NCI-H774 (cell line): ENCODE measurements around the gene SAA4.
A peak's percentile ranks its signal among the peaks of the same experiment; 100 is the strongest.
"Not testable (repeated sequence)": the region's sequence is repeated elsewhere in the genome, so short reads cannot be mapped to it uniquely, and the experiment has no call there.

Experiments used
- DNase-seq: peaks from one replicate; lab custom pipeline; 2025; lab: John Stamatoyannopoulos, UW

SAA4 gene

DNA sequence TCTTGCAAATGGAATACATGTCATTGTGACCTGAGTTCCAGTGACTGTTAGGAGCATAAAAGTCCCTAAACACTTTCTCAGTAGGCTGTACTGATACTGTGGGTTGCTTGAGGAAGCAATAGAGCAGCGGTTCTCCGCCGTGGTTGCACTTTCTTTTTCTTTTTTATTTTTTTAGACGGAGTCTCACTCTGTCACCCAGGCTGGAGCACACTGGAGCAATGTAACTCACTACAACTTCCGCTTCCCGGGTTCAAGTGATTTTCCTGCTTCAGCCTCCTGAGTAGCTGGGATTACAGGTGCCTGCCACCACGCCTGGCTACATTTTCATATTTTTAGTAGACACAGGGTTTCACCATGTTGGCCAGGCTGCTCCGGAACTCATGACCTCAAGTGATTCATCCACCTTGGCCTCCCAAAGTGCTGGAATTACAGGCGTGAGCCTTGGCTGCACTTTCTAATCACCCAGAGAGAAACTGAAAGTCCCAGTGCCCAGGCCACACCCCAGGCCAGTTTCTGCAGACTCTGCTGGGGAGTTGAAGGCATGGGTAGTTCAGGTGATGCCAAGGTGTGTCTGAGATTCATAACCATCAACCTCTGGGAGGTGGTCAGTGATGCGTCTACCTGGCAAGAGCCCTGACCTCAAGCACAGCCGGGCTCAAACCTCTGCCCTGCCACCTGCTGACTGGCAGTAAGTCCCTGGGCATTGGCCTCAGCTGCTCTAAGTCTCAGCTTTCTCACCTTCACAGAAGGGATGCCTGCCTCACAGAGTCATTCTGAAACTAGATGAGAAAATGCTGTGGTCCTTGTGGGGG is 10.0 kb upstream of the SAA4 start:
- DNase-seq = not testable (repeated sequence)

DNA sequence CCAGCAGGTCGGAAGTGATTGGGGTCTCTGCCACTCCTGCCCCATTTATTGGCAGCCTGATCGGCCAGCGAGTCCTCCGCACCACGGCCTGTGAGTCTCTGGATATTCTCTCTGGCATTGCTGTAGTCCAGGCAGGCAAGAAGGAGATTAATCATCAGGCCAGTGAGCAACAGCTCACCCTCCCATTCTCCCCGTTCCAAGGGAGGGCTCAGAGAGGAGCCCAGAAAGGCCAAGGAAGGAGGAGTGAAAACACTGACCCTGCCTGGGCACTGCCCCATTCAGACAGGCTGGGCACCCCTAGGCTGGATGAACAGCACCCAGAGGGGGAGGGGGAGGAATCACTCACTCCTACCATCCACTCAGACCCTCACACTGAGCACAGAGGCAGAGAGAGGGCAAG is 8.8 kb upstream of the SAA4 start:
- no peak for DNase-seq

DNA sequence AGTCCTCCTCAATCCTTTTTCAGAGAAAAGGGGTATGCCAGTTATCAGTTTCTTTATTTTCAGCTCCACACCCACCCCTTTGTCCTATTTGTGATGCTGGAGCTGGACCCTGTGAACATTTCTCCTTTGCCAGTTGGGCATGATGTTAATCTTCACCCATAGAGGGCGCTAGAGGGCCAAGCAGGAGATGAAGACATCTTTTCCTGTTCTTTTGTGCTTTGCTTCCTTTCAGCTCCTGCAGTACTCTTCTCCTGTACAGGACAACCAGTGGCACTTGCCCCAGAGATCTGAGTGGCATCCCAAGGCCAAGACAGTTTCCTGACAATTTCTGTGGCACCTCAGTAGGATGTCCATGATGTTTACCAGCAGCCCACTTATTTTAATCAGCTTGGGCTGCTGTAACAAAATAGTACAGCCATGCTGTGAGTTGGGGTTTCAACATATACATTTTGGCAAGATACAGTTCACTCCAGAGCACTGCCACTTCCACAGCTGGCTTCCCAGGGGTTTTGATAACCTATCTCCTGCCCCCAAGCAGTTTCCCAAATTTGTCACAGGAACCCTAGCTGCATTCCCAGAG is 7.3 kb upstream of the SAA4 start:
- peak; percentile 6 for DNase-seq

DNA sequence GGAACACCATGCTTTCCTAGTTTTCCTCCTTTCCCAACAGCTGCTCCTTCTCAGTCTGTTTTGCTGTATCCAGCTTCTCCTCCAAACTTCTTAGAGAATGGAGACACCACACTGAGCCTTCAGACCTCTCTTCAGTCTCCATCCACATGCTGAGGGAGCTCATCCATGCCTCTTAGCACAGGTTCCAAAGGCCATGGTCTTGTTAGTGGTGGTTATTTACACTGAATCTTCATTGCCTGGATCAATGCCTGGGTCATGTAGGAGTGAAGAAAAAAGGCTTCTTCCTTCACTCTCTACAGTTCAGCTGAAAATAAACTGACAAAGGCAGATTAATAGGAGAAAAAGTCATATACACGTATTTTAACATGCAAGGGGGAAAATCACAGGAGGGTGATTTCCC is 3.1 kb upstream of the SAA4 start:
- no peak for DNase-seq

DNA sequence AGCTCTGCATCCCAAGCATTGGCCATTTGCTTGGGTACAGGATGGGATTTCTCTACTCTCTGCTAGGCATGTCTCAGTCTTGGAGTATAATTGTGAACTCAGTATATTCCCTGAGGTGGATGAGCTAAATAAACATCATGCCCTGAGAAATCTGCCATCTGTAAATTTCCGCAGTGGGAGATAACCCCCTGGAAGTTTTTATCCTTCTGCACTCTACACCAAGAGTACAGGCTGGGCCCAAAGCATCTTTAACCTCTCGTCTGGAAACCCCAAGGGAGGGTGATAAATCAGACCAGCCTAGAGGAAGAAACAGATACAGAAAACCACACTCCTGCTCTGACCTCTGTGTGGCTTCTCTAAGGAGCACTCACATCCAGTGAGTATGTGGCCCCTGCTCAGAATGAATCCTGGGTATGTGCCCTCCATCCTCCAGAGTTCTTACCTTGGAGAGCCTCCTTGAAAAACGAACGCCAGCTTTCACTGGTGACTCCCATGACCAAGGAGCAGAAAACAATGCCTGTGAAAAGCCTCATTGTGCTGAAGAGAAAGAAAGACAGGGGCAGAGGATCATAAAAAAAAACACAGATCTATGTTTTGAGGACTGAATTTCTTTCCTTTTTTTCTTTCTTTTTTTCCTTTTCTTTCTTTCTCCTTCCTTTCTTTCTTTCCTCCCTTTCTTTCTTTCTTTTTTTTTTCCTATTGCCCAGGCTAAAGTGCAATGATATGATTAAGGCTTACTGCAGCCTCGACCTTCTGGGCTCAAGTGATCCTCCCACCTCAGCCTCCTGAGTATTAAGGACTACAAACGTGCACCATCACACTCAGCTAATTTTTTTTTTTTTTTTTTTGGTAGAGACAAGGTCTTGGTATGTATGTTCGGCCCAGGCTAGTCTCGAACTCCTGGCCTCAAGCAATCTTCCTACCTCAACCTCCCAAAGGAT is 938 bp downstream of the SAA4 start:
- DNase-seq = no peak

DNA sequence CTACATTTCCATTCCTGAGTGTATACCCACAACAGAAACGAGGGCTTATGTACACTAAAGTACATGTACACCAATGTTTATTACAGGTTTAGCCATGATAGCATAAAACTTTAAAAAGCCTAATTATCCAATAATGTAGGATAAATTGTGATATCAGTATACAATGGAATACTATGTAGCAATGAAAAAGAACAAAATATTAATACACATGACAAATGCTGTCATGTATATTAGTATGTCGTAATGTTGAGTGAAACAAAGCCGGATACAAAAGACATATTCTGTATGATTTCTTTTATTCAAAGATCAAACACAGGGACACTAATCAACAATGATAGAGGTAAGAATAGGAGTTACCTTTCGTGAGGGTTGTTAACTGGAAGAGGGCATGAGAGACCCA is 2.7 kb downstream of the SAA4 start:
- DNase-seq = no peak

DNA sequence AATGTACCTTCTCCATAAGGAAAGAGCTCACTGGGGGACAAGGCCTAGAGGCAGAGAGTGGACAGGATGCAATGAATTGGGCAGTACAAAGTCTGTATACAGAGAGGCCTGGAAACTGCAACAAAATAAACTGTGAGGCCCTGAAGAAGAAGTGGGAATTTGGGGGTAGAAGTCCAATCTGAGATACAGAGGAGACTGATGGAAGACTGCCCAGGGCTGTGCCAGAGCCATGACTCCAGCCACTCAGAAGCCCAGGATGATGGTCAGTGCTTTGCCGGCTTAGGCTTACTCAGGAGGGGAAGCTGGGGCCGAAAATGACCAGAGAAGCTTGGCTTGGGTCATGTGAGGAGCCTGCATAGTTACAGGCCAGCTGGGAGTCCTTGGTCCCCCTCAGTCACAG is 5.7 kb downstream of the SAA4 start:
- no peak for DNase-seq

DNA sequence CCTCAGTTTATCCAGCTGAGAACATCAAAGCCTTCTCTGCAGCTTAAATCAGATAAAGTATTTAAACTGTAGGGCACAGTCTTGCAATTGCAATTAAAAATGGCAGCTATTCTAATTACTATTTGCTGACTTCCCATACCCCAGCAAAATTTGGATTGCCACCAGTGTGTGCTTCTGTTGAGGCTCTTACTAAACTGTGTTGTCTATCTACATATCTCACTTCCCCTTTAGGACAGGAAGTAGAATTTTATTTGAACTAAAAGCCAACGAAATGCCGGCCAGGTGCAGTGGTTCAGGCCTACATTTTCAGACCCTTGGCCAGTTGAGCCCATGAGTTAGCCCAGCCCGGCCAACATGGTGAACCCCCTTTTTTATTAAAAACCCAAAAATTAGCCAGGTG is 7.1 kb downstream of the SAA4 start:
- no peak for DNase-seq

DNA sequence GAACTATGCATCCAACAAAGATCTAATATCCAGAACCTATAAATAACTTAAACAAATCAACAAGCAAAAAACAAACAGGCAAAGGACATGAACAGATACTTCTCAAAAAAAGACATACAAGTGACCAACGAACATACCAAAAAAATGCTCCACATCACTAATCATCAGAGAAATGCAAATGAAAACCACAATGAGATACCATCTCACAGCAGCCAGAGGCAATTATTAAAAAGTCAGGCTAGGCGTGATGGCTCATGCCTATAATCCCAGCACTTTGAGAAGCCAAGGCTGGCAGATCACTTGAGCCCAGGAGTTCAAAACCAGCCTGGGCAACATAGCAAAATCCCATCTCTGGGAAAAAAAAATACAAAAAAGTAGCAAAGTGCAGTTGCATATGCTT is 10.7 kb downstream of the SAA4 start:
- DNase-seq = no peak

DNA sequence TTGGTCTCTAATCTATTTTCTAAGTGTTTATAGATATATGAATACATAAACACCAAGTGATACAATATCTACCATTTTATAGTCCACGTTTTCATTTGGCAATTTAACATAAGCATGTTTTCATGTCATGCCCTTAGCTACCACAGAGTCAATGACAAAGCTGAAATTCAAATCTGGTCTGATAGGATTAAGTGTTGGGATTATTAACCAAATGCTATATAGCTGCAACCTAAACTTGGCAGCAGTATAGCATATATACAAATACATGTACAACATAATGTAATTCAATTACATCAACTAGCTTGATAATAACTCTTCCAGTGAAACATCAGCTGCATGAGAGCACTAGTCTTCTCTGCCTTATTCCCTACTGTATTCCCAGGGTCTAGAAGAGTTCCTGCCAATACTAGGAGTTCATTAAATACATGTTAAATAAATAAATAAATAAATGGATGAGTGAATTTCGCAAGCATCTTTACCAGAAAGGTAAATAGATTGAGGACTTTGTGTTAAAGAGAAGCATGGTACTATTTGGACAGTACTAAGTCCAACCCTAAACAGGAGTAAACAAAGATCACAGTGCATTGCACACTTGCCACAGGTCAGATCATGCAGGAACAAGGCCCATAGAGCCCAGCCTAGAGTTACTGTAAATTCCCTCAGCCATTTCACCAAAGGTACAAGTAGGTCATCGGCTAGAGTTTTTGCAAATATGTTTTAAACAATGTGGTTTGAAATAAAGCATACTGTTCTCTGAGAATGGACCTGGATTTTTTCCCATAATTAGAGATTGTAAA is 12.8 kb downstream of the SAA4 start:
- DNase-seq = no peak

DNA sequence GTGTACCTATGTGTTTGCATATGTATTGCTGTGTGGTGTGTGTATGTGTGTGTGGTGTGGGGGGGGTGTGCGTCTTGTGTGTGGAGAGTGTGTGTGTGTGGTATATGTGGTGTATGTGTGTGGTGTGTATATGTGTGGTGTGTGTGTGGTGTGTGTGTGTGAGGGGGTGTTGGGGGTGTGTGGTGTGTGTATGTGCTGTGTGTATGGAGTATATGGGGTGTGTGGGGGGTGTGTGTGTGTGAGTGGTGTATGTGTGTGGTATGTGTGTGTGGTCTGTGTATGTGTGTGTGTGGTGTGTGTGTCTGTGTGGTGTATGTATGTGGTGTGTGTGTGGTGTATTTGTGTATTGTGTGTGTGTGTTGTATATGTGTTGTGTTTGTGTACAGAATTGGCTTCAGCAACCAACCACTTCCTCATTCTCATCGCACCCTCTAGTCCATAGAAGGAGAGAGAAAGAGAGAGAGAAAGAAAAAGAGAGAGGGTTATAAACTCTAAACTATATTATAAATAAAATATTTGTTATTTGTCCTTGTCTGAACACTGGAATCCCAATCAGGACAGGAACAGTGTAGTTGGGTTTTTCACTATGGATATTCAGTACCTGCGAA is 13.7 kb downstream of the SAA4 start:
- DNase-seq = no peak

DNA sequence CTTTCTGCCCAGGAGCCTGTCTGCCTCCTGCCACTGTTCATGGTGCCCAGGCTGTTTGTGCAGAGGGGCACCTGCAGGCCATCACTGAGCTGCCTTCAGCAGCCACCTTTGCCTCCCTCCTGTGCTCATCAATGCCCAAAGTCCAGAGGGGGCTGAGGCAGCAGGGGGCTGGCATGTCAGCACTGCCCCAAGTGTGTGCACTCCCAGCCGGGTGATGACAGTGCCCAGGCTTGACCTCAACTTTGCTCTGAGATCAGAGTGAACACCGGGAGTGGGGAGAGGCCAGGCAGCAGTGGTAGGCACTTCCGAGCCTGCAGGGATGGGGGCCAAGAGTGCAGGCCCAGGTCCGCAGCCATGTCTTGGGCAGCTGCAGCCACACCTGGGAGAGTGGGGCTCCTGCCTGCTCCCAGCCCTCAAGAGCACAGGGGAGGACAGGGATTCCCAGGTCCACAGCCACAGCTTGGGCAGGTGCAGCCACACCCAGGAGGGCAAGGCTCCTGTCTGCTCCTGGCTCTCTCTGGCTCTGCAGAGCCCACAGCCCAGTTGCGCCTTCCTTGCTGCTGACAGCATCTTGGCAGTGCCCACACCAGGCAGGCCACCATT is 15.2 kb downstream of the SAA4 start:
- no peak for DNase-seq

DNA sequence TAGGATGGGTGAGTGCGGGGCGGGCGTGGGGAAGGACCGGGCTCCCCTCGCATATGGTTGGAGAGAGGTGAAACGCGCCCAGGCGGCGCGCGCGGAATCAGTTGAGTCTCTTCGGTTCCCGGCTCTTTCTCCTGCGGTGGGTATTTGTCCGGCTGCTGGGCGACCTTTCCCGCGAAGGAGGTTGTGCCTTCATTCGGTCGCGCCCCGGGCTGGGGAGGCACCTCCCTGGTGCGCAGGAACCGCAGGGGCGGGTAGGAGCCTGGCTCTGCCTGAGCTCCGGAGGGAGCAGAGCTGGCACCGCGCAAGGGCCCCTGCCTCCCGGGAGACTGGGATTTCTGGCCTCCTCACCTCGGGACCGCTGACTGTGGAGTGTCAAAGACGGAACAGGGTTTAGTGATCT is 27.5 kb downstream of the SAA4 start:
- no peak for DNase-seq

DNA sequence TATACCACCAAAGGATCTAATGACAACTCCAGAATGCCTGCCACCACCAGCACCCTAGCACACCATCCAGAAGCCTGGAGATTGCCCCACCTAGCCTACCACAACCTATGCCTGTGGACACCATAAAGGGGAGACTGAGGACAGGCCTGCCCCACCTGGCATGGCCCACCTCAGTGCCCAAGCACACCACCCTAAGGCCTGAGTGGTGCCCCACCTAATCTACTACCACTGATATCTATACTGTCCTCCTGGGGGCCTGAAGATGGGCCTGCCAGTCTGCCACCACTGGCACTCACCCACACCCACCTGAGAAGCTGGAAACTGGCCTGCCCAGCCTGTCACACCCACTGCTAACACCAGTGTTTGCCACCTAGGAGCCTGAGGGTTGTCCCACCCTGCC is 31.8 kb downstream of the SAA4 start:
- DNase-seq = no peak

DNA sequence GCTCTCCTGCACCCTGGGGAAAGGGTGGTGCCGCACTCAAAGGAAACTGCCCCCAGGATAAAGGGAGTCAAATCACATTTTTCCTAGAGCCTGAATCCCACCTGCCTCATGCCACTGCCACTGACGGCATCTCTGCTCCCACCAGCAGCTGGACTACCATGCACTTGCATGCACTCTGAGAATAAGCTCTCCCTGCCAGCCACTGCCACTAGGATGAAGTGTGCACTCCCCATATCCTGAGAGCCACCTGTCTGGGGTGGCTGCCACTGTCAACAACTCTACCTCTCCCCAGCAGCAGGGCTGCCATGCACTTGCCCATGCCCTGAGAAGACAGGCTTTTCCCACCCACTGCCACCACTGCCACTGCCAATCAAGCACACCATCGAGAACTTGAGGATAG is 32.4 kb downstream of the SAA4 start:
- no peak for DNase-seq

DNA sequence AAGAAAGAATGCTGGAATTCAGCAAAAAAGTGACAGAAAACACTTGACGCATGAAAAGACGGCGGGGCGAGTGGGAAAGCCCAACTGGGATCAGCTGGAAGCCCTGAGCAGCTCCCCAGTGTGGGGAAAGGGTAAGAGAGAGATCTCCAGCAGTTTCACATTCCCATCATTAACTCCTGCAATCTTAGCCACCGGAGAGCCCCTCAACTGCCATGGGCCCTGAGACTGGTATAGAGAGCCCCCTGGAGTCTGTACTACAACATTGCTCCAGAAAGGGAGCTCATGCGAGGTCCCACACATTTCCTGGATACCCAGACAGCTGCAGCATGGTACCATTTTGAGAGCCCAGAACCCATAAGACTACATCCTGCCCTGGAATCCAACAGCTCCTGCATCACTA is 32.9 kb downstream of the SAA4 start:
- DNase-seq = peak; percentile 3

DNA sequence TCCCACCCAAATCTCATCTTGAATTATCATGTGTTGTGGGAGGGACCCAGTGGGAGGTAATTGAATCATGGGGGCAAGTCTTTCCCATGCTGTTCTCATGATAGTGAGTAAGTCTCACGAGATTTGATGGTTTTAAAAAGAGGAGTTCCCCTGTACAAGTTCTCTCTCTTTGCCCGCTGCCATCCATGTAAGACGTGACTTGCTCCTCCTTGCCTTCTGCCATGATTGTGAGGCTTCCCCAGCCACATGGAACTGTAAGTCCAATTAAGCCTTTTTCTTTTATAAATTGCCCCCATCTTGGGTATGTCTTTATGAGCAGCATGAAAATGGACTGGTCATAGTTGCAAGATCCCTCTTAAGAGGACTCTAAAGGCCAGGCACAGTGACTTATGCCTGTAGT is 38.9 kb downstream of the SAA4 start:
- DNase-seq = not testable (repeated sequence)

DNA sequence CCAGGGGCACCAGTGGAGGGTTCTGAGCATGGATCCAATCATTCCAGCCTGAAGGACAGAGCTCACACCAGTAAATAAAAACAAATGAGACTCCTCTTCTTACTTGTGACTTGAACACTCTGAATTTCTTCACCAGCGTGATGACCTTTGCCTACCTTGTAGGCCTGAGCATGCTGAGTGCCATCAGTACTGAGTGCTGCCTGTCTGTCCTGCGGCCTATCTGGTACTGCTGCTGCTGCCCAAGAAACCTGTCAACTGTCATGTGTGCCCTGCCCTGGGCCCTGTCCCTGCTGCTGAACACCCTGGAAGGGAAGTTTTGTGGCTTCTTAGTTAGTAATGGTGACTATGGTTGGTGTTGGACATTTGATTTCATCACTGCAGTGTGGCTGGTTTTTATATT is 40.1 kb downstream of the SAA4 start:
- no peak for DNase-seq

DNA sequence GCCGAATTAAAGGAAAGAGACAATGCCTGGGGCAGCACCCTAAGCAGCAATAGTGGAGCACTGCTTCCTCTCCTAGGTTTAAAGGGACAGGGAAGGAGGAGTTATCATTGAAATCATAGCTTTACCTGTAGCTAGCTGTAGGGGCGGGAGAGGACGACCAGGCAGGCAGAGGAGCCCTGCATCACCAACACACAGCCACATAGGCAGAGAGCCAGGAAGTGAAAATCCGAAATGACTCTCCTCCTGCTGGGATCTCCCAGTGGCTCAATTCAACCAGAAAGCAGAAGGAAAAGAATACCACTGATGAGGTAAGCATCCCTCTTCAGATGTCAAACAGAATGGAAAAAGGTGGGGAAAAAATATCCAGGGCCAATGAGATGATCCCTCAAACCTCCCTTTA is 43.6 kb downstream of the SAA4 start:
- DNase-seq = no peak

DNA sequence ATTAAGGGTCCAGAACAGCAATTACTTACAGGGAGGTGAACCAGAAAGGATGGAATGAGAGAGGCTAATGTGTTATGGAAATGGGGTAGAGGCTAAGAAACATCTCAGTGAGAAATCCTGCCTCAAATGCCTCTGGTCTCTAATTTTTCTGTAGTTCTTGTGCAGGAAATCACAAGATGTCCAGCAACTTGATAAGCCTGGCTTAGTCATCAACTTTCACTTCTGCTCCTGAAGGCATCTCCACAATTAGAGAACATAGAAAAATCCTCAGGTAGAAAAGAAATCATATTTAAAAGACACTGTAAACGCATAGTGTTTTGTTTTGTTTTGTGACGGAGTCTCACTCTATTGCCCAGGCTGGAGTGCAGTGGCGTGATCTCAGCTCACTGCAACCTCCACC is 45.2 kb downstream of the SAA4 start:
- no peak for DNase-seq
